HUES64 (cell line): Measurements from ENCODE around the gene PAOX.
"Not testable (repeated sequence)": the region's sequence is repeated elsewhere in the genome, so short reads cannot be mapped to it uniquely, and the experiment has no call there.

ENCODE experiments used
- H3K27ac ChIP-seq: 2 replicates; pipeline ENCODE4 v1.7.0; 2013; ENCODE audit warnings: low read depth, low read length, inconsistent platforms
- H3K27me3 ChIP-seq: 2 replicates; pipeline ENCODE4 v1.6.1; 2013; ENCODE audit warnings: mild to moderate bottlenecking, low read length; ENCODE audit not compliant: insufficient read depth
- H3K36me3 ChIP-seq: 2 replicates; pipeline ENCODE4 v1.6.1; 2013; ENCODE audit warnings: mild to moderate bottlenecking, low read length; ENCODE audit not compliant: insufficient read depth
- H3K4me1 ChIP-seq: 2 replicates; pipeline ENCODE4 v1.6.1; 2013; ENCODE audit warnings: mild to moderate bottlenecking, low read length, moderate library complexity; ENCODE audit not compliant: insufficient read depth
- H3K4me3 ChIP-seq: 2 replicates; pipeline ENCODE4 v1.5.1; 2013; ENCODE audit warnings: mild to moderate bottlenecking, low read length, moderate library complexity
- H3K9ac ChIP-seq: 2 replicates; pipeline ENCODE4 v1.6.1; 2013; ENCODE audit warnings: mild to moderate bottlenecking, low read depth, low read length
- H3K9me3 ChIP-seq: 2 replicates; pipeline ENCODE4 v1.6.1; 2013; ENCODE audit warnings: low read depth, low read length; ENCODE audit not compliant: insufficient read depth
- WGBS: fragments of 150-250, 120-280 bp; methylation state at CpG from one replicate; pipeline ENCODE4 v1.1.7; 2013; ENCODE audit warnings: missing lambda C conversion rate; 5-methylcytosine and 5-hydroxymethylcytosine counted together

The PAOX gene

DNA sequence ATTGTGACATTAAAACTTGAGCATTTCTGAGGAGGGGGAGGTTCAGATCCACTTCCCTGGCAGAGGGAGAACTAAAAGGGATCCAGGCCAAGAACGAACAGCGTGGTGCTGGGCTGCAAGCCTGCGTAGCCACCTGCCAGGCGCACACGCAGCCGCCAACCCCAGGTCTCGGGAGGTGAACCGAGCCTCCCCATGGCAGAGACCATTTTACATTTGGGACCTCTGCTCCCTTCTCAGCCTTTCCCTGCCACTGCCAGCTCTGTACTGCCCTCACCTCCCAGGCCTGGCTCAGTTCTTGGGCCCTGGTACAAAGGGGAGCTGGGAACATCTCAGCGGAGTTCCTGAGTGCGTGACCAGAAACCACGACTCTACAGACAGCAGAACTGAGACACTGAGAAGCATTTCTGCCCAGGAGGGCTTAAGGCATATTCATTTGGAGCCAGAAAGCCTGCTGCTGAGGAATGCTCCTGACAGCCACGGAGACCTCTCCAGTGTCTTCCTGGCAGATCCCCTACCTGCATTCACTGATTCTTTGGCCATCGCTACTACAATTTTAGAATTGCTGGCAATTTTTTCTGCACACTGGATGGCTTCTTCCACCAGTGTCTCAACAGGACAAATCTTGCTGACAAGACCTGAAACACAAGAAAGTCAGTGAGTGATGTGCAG is 13.5 kb upstream of the PAOX start:
- Histone ChIP-seq H3K27ac (no peak overlapping the region), H3K9ac (no peak overlapping the region), H3K4me3 (no peak overlapping the region), H3K27me3 (no peaks in the 10 kb centered on the region), H3K4me1 (no peaks in the 10 kb centered on the region), H3K9me3 (no peaks in the 10 kb centered on the region), H3K36me3 (peaks cover 79% of the 10 kb centered on the region)
- 88% methylated on average over 13 of the region's 13 CpGs for WGBS

DNA sequence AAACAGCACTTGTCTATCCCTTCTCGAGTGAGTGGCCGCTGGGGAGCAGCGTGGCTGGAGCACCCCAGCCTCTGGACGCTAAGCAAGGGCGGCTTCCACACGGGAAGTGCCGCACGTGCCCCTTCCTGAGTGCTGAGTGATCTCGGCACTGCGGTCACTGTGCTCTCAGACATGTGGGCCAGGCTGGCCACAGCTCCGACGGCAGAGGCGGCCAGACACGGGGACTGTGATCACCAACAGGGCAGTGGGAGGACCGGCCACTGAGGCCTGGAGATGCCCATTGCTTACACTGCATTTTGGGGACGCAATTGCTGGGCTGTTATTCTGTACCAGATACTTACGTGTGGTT is 13.0 kb upstream of the PAOX start:
- H3K36me3 ChIP-seq, result peaks cover 81% of the 10 kb centered on the region
- H3K4me1 ChIP-seq, result no peaks in the 10 kb centered on the region
- no peaks in the 10 kb centered on the region for H3K9me3 ChIP-seq
- H3K9ac ChIP-seq, result no peak overlapping the region
- H3K27me3 ChIP-seq, result no peaks in the 10 kb centered on the region
- 88% methylated on average over 17 of the region's 17 CpGs for WGBS
- no peak overlapping the region for H3K27ac ChIP-seq
- H3K4me3 ChIP-seq, result no peak overlapping the region

DNA sequence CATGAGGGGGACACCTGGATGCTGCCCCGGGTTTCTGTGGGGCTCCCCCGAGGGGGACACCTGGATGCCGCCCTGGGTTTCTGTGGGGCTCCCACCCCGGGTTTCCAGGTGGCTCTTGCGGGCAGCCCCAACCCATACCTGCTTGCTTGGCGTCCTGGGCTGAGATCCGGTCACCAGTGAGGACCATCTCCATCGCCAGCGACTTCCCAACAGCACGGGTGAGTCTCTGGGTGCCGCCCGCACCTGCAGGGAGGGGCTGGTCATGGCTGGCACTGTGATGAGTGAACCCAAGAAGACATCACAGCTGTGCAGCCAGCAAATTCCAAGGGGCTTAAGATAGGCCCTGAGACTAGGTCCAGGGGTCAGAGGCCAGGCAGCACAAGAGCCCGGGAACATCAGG is 12.3 kb upstream of the PAOX start:
- Histone ChIP-seq H3K4me1 (no peaks in the 10 kb centered on the region), H3K9ac (no peak overlapping the region)

DNA sequence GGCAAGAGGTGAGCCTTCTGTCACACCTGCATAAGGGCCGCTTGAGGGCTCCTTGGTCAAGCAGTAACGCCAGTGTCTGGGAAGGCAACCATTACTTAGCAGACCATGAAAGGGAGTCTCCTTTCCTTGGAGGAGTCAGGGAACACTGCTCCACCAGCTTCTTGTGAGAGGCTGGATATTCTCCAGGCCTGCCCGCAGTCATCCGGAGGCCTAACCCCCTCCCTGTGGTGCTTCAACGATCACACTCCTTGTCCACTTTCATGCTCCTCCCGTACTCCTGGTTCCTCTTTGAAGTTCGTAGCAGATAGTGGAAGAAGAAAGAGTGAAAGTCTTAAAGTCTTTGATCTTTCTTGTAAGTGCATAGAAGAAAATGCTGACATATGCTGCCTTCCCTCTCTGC is 11.6 kb upstream of the PAOX start:
- H3K27me3 ChIP-seq, H3K4me1 ChIP-seq, H3K9me3 ChIP-seq, H3K9ac ChIP-seq, H3K27ac ChIP-seq, H3K4me3 ChIP-seq: not testable (repeated sequence)
- WGBS, result no CpG with 5 or more reads among the region's 7 CpGs
- H3K36me3 ChIP-seq, result peaks cover 74% of the 10 kb centered on the region

More for the DNA sequence above, 12.3 kb upstream of the PAOX start:
- H3K4me3 ChIP-seq, result no peak overlapping the region
- WGBS, result 95% methylated on average over 13 of the region's 13 CpGs
- no peaks in the 10 kb centered on the region for H3K9me3 ChIP-seq
- H3K36me3 ChIP-seq, result peaks cover 81% of the 10 kb centered on the region
- H3K27me3 ChIP-seq, result no peaks in the 10 kb centered on the region
- H3K27ac ChIP-seq, result no peak overlapping the region

DNA sequence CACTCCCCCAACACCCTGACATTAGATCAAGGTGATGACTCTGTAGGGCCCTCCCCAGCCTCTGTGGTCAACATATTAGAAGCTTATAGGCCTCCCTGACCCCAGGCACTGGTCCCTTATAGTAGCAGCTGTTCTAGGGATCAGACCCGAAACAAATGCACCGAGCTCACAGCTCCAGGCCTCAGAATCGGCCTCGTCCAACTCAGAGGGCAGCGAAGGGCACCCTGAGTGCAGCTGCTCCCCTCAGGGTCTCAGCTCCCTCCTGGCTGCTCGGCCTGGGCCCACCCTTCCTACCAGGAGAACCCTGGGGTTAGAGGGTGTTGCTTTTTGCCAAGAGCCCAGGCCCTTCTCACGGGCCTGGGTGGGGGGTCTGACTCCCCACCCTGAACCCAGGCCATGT is 10.9 kb upstream of the PAOX start:
- Histone ChIP-seq H3K27me3 (no peaks in the 10 kb centered on the region), H3K27ac (no peak overlapping the region), H3K36me3 (peaks cover 67% of the 10 kb centered on the region), H3K4me1 (no peaks in the 10 kb centered on the region), H3K9ac (no peak overlapping the region), H3K9me3 (no peaks in the 10 kb centered on the region), H3K4me3 (no peak overlapping the region)
- 97% methylated on average over 7 of the region's 7 CpGs for WGBS

DNA sequence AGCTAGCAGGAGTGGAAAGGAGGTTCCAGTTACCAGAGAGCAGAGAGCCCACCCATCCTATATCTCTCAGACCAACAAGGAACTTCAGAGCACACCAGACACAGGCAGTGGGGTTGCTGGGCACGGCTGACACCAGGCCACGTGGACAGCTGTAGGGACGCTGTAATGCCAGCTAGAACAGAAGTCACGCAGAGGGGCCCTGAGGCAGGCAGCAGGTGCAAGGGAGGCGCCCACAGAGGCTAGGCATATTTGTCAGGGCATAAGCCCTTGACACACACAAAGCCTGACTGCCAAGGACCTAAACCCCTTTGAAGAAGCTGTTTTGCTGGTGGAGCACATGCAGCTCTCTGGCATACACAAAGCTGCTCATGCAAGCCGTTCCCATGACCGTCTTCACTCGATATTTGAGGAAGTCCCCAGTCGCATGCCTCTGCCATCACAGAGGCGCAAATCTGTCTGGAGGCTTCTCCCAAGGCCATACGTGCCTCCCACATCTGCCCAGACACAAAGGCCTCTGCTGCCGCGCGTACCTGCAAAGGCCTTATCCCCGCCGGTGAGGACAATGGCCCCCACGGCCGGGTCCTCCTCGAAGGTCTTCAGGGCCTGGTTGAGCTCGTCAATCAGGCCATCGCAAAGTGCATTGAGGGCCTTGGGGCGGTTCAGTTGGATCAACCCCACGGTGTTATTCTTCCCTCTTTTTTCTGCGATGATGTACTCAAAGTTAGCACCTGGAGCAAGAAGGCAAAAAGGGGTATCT is 8.9 kb upstream of the PAOX start:
- H3K27ac ChIP-seq, result no peak overlapping the region
- peaks cover 51% of the 10 kb centered on the region for H3K36me3 ChIP-seq
- H3K9me3 ChIP-seq, result no peaks in the 10 kb centered on the region
- H3K4me1 ChIP-seq, result no peaks in the 10 kb centered on the region
- no peak overlapping the region for H3K9ac ChIP-seq
- WGBS, result 95% methylated on average over 24 of the region's 24 CpGs
- H3K4me3 ChIP-seq, result no peak overlapping the region
- H3K27me3 ChIP-seq, result peaks cover 16% of the 10 kb centered on the region

DNA sequence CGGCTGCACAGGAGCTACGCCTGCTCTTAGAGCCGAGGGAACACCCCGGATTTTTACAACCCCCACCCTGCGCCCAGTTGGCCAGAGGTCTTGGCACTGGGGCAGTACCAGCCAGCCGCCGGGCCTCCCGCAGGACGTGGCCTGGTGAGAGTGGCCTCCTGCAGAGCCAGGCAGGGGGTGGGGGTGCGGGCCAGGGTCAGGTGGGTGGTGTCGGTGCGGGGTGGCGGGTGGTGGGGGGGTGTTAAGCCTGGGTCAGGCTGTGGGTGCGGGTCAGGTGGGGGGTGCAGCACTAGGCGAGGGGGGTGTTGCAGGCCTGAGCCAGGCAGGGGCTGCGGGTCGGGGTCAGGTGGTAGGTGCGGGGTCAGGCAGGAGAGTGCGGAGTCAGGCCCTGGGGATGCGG is 6.6 kb upstream of the PAOX start:
- Histone ChIP-seq H3K27ac (no peak overlapping the region), H3K27me3 (peaks cover 39% of the 10 kb centered on the region), H3K4me1 (no peaks in the 10 kb centered on the region), H3K9me3 (no peaks in the 10 kb centered on the region), H3K36me3 (peaks cover 31% of the 10 kb centered on the region), H3K9ac (no peak overlapping the region), H3K4me3 (peak overlapping the region; percentile 34; the same call in 1 of the 2 replicates)
- WGBS, result 51% methylated on average over 19 of the region's 20 CpGs

DNA sequence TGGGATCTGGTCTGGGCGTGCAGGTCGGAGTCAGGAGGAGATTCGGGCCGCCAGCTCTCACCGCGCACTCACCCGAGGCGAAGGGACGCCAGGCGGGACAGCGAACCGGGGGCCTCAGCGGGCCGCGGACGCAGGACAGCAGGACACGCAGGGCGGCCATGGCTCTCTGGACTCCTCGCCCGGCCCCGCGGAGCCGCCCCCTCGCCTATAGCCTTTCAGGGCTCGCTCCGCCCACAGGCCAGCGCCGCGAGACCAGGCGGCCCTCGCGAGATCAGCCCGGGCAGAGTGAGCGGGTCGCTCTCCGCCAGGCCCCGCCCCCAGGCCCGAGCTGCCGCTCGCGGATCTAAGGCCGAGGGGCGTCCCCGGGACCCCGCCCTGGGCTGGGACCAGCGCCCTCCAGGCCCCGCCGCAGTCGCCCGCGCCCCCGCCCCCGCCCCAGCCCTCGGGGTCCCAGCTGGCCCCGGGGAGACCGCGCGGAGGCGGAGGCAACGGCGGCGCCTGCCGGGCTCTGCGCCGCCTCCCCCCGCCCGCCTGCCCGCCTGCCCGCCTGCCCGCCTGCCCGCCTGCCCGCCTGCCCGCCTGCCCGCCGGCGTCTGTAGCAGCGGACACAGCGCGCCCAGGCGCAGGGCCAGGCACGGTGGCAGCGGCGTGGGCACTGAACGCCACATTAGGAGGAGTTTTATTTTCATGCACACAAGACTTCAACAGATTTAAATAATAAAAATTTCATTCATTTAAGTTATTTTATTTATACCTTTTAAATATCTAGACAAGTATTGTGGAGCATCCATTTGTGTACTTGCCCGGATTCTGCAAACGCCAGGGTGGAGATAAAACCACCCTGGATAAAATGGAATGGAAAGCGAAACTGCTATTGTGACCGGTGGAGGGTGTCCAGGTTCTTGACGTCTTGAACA is 5.6 kb upstream of the PAOX start, which contains the start of gene ECHS1:
Gene ECHS1, minus strand, starts transcription at position 181 of the 917 bp plus-strand sequence. Its CDS starts 21 bp downstream, at position 160.
- peaks cover 27% of the 10 kb centered on the region for H3K36me3 ChIP-seq
- H3K9ac ChIP-seq, result peak within 1 kb of the TSS; percentile 72
- H3K27ac ChIP-seq, result no peak within 1 kb of the TSS
- no peaks in the 10 kb centered on the region for H3K9me3 ChIP-seq
- H3K4me3 ChIP-seq, result peak within 1 kb of the TSS; percentile 80
- H3K4me1 ChIP-seq, result no peaks in the 10 kb centered on the region
- peaks cover 48% of the 10 kb centered on the region for H3K27me3 ChIP-seq
- WGBS, result 5% methylated on average over 89 of the region's 89 CpGs

DNA sequence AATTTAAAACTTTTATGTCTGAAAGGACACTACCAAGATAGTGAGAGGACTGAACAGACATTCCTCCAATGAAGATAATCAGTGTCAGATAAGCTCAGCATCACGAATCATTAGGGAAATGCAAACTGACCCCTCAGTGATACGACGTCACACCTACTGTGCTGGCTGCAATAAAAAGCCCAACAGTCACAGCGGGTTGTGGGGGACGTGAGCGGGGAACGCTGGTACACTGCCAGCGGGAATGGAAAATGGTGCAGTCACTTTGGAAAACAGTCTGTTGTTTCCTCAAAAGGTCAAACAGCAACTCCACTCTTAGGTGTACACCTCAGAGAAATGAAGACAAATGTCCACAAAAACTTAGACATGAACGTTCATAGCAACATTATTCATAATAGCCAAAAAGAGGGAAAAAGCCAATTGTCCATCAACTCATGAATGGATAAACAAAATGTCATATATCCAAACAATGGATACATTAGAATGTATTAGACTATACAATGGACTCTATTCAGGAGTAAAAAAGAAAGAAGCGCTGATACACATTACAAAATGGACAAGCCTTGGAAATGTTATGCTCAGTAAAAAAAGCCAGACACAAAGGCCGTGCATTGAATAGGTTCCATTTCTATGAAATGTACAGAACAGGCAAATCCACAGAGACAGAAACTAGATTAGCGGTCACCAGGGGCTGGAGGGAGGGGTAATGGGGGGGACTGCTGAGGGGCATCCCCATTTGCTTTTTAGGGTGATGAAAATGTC is 3.5 kb upstream of the PAOX start:
- H3K27ac ChIP-seq, result no peak overlapping the region
- peaks cover 6% of the 10 kb centered on the region for H3K36me3 ChIP-seq
- 70% methylated on average over 12 of the region's 12 CpGs for WGBS
- no peak overlapping the region for H3K4me3 ChIP-seq
- H3K4me1 ChIP-seq, result no peaks in the 10 kb centered on the region
- peaks cover 63% of the 10 kb centered on the region for H3K27me3 ChIP-seq
- H3K9ac ChIP-seq, result no peak overlapping the region
- H3K9me3 ChIP-seq, result no peaks in the 10 kb centered on the region

DNA sequence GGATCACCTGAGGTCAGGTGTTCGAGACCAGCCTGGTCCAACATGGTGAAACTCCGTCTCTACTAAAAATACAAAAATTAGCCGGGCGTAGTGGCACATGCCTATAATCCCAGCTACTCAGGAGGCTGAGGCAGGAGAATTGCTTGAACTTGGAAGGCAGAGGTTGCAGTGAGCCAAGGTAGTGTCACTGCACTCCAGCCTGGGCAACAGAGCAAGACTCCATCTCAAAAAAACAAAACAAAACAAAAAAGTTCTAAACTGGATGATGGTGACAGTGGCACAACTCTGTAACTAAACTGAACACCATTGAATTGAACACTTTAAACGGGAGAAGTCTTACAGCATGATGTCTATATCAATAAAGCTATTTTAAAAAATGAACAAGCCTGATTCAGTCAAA is 2.9 kb upstream of the PAOX start:
- not testable (repeated sequence) for H3K36me3 ChIP-seq, H3K4me1 ChIP-seq, H3K9me3 ChIP-seq, H3K4me3 ChIP-seq, H3K9ac ChIP-seq, H3K27ac ChIP-seq
- 86% methylated on average over 5 of the region's 5 CpGs for WGBS
- peaks cover 63% of the 10 kb centered on the region for H3K27me3 ChIP-seq
